Mesenteric fat pad (tissue), 1 donor: ENCODE results near the gene SRL. TPM values are rescaled to one million over a fixed set of nuclear protein-coding genes. Genes with fewer than 3 reads are reported as not detected.
"Not testable (repeated sequence)": the region's sequence is repeated elsewhere in the genome, so short reads cannot be mapped to it uniquely, and the experiment has no call there.

ENCODE experiments used
- DNase-seq: peaks from one replicate; pipeline ENCODE4 v3.0.0-alpha.2; 2020; ENCODE audit warnings: low spot score
- total RNA-seq: library from RNA; stranded (reverse); fragmentation: NEBNext Ultra II Directional; extraction: Animal tissue kit (Norgen Biotek cat#: 25700); gene quantifications from one replicate; pipeline ENCODE4 v1.2.1, GENCODE V29; 2021
- donor health status: DM: yes; HTN: yes; CAD: no.

The SRL gene
- total RNA-seq, 1 donor from 2014 or later, result 0.45 TPM

DNA sequence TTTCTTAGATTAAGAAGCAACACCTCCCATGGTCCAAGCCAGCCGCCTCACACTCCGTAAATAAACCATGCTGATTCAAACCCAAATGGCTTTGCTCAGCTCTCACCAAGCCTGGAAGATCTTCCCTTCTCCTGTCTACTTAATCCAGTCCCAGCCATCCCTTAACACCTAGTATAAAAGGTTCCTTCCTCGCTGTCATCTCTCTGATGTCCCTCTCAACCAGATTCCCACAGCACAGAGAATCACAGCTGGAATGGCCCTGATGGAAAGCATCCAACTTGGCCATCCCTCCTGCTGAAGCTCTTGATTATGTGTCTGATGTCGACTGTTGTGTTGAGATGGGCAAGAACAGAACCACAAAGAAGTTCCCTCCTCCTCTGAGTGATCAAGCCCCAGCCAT lies 75.1 kb downstream of the SRL start:
- no peak for DNase-seq

GRCh38 chr16:4160658-4161430 lies 81.0 kb downstream of the SRL start:
- no peak for DNase-seq

- no peak for DNase-seq
These were observed 82.2 kb downstream of the SRL start for GRCh38 chr16:4159726-4160125.

GRCh38 chr16:4158143-4159093 lies 83.5 kb downstream of the SRL start:
- DNase-seq, result no peak

DNA sequence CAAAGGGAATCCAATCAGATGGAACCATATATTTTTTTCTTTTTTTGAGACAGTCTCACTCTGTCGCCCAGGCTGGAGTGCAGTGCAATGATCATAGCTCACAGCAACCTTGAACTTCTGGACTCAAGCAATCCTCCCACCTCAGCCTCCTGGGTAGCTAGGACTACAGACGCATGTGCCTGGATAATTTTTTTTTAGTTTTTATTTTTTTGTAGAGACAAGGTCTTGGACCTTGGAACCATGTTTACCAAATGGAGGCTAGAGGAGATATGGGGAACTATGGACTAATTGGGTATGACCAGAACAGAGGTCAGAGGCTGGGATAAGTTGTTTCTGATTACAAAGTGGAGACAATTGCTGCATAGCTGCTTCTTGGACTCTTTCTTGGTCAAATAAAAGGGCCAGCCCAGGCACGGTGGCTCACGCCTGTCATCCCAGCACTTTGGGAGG lies 84.5 kb downstream of the SRL start:
- DNase-seq, result no peak

DNA sequence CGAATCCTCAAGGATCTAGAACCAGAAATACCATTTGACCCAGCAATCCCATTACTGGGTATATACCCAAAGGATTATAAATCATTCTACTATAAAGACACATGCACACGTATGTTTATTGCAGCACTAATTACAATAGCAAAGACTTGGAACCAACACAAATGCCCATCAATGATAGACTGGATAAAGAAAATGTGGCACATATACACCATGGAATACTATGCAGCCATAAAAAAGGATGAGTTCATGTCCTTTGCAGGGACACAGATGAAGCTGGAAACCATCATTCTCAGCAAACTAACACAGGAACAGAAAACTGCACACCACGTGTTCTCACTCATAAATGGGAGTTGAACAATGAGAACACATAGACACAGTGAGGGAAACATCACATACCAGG lies 85.4 kb downstream of the SRL start:
- DNase-seq, result not testable (repeated sequence)

DNA sequence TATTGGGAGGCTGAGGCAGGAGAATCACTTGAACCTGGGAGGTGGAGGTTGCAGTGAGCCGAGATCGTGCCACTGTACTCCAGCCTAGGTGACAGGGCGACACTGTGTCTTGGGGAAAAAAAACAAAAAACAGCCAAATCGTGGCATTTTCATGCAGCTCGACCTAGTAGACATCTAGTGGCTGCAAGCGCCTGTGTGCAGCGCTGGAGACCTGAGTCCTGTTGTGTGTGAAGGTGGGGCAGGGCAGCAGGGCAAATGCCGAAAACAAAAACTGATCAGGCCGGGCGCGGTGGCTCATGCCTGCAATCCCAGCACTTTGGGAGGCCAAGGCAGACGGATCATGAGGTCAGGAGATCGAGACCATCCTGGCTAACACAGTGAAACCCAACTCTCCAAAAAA lies 88.5 kb downstream of the SRL start:
- DNase-seq, result not testable (repeated sequence)

DNA sequence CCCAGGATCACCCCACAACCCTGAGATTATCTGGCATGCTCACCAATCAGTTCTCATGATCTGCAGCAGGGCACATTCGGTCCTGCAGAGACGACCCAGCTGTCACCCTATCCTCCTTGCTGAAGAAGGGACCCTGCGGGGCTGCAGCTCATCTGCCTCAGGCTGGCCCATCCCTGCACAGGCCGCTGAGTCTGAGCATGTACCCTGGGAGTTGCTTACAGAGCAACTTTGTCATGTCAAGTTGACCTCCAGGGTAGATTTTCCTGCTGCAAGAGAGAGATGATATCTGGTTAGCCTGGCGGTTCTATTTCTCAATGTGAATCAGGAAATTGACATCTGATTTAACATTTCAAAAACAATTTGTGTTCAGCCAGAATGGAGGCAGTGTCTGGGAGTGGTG lies 89.6 kb downstream of the SRL start:
- no peak for DNase-seq

DNA sequence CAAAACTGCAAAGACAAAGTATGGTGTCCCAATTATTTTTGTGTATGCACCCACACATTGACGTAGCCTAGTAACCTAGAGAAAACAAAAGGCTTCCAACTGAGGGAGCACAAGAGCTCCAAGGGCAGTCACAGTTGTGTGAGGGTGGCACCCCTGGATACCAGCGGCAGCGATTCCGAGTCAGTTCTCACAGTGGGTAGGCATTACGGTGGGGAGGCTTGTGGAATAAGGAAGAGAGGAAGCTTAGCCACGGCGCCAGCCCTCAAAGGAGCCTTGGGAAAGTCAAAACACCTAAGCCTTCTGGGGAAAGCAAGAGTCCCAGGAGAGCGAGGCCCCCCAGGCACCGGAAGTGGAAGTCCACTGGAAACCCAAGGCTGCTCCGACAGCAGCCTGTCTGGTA lies 94.6 kb downstream of the SRL start:
- no peak for DNase-seq

DNA sequence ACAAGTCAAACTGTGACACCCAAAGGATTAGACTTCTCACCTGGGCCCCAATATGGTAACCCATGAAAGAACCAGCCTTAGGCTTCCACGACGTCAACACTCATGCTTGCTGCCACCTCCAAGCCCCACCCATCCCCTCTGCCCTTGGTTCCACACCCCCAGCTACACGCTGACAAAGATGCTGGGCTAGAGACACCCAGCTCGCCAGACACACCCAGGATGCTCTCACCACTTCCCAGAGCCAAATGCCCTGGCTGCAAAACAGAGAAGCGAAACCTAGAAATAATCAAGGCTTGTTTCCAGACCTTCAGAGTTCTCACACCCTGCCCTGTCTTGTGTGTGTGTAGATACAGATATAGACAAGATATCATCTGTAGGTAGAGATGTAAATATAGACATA lies 99.6 kb downstream of the SRL start:
- DNase-seq, result no peak

- no peak for DNase-seq
These were observed 100.3 kb downstream of the SRL start for GRCh38 chr16:4141604-4142003.

- no peak for DNase-seq
These were observed 101.2 kb downstream of the SRL start for GRCh38 chr16:4140652-4141051.

DNA sequence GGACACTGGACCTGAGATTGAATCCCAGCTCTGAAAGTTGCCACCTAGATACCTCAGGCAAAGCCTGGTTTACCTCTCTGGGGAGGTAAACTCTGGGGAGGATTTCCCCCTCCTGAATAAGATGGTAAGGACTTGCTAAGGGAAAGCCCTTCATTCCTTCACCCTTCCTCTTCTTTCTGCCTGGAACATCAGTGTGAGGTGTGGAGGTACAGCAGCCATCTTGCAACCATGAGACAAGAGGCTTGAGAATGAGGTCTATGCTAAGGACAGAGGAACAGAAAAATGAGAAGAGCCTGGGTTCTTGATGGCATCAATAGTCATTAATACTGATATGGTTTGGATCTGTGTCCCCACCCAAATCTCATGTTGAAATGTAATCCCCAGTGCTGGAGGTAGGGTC lies 101.9 kb downstream of the SRL start:
- DNase-seq, result no peak

Other genes starting within 250 kb of the SRL start
- 11.7 TPM for gene ADCY9, start 125.6 kb downstream of the SRL start, total RNA-seq
- gene TFAP4, start 30.9 kb upstream of the SRL start, total RNA-seq, result 8.2 TPM
- gene GLIS2, start 74.0 kb upstream of the SRL start, total RNA-seq, result 14.2 TPM
- 38.2 TPM for gene PAM16, start 109.2 kb upstream of the SRL start, total RNA-seq
- 26.6 TPM for gene VASN, start 129.8 kb upstream of the SRL start, total RNA-seq
- gene CORO7, start 174.5 kb upstream of the SRL start, total RNA-seq, result 45.0 TPM
- gene DNAJA3, start 183.8 kb upstream of the SRL start, total RNA-seq, result 36.0 TPM
- gene NMRAL1, start 232.5 kb upstream of the SRL start, total RNA-seq, result 23.4 TPM
- gene HMOX2, start 234.3 kb upstream of the SRL start, total RNA-seq, result 84.1 TPM